Spleen (tissue), 11 donors: ENCODE results near the gene LRCH1. TPM values are rescaled to one million over a fixed set of nuclear protein-coding genes. Genes with fewer than 3 reads are reported as not detected.
"Not testable (repeated sequence)": the region's sequence is repeated elsewhere in the genome, so short reads cannot be mapped to it uniquely, and the experiment has no call there.

ENCODE experiments used
- DNase-seq: peaks from one replicate; pipeline ENCODE4 v3.0.0-alpha.2; 2020
- H3K27ac ChIP-seq, 8 donors: fragments of 200-600 bp; sonication (generic) in 7 of 8; 1 replicate in 4 of 8; 2 replicates in 4 of 8; pipeline versions ENCODE4 v1.5.0 to v1.8.0; 2016 to 2021; ENCODE audit warnings: inconsistent platforms in 4 of 8, mild to moderate bottlenecking in 4 of 8, moderate library complexity in 1 of 8
- H3K27me3 ChIP-seq, 7 donors: fragments of 200-600 bp; sonication (generic) in 6 of 7; replicated peaks in 1 of 7; 1 replicate in 4 of 7; 2 replicates in 3 of 7; pipeline versions ENCODE4 v1.5.0 to v1.8.0; 2016 to 2021; ENCODE audit warnings: inconsistent platforms in 3 of 7, mild to moderate bottlenecking in 1 of 7
- H3K36me3 ChIP-seq, 6 donors: fragments of 200-600 bp; sonication (generic) in 5 of 6; 1 replicate in 4 of 6; 2 replicates in 2 of 6; pipeline versions ENCODE4 v1.5.0 to v1.8.0; 2016 to 2021; ENCODE audit warnings: inconsistent platforms in 2 of 6
- H3K4me1 ChIP-seq, 6 donors: fragments of 200-600 bp; sonication (generic) in 5 of 6; 1 replicate in 3 of 6; 2 replicates in 3 of 6; pipeline versions ENCODE4 v1.5.0 to v1.8.0; 2016 to 2021; ENCODE audit warnings: inconsistent platforms in 3 of 6
- H3K4me3 ChIP-seq, 8 donors: fragments of 200-600 bp; sonication (generic) in 7 of 8; 1 replicate in 4 of 8; 2 replicates in 4 of 8; pipeline versions ENCODE4 v1.5.0 to v1.8.0; 2016 to 2021; ENCODE audit warnings: inconsistent platforms in 4 of 8, mild to moderate bottlenecking in 4 of 8, moderate library complexity in 2 of 8
- H3K9me3 ChIP-seq, 8 donors: fragments of 200-600 bp; sonication (generic) in 7 of 8; 1 replicate in 4 of 8; 2 replicates in 4 of 8; pipeline versions ENCODE4 v1.5.0 to v1.8.0; 2016 to 2021; ENCODE audit warnings: inconsistent platforms in 4 of 8
- CTCF ChIP-seq, 11 experiments: fragments of 200-600 bp in 7 of 11; fragments of 450-650 bp in 4 of 11; sonication (generic) in 4 of 11; IDR thresholded peaks in 8 of 11; conservative IDR thresholded peaks in 3 of 11; 1 replicate in 7 of 11; 2 replicates in 4 of 11; pipeline versions ENCODE4 v1.4.0 to v1.8.0; 2016 to 2021; ENCODE audit warnings: antibody characterized with exemption in 11 of 11, inconsistent platforms in 4 of 11, mild to moderate bottlenecking in 1 of 11
- POLR2A ChIP-seq, 3 donors: fragments of 450-650 bp; IDR thresholded peaks; one replicate each; pipeline ENCODE4 v1.5.1; 2017; ENCODE audit warnings: antibody characterized with exemption in 3 of 3, mild to moderate bottlenecking in 1 of 3
- POLR2AphosphoS5 ChIP-seq, 3 donors: sonication (generic); formaldehyde crosslinking; IDR thresholded peaks; one replicate each; pipeline ENCODE4 v1.5.1; 2017; ENCODE audit warnings: antibody characterized with exemption in 3 of 3
- WGBS, 5 donors: extraction: QIAGEN DNeasy Blood & Tissue Kit in 3 of 5; methylation state at CpG; one replicate each; pipeline versions ENCODE4 v1.1.5 to v1.1.7; 2013 to 2018; 5-methylcytosine and 5-hydroxymethylcytosine counted together
- intact Hi-C: fragments of 100-400 bp; cut with DNase I; formaldehyde crosslinking; loops from one replicate; pipeline ENCODE4 v1.15.0; 2023; ENCODE audit warnings: low total_unique reads
- polyA plus RNA-seq, 3 donors: library from polyadenylated mRNA; stranded (reverse); fragments of 200-250 nt; gene quantifications; one replicate each; pipeline ENCODE4 v1.2.1, GENCODE V29; 2013
- total RNA-seq, 7 donors: library from RNA; depleted of rRNA in 3 of 7; stranded (reverse); fragments of >200 nt in 3 of 7; fragmentation: NEBNext Ultra II Directional in 4 of 7; extraction: Animal tissue kit (Norgen Biotek cat#: 25700) in 4 of 7; gene quantifications; one replicate each; pipeline versions ENCODE4 v1.1.0 to v1.2.1, GENCODE V29; 2016 to 2021
- donor health status: healthy with polysubstance abuse.
- donor health status: DM: no; HTN: no; CAD: no; lungs with moderate emphysema.
- donor health status: DM: no; HTN: no; CAD: no.
- donor health status: Bipolar disorder and iron deficiency.
- donor health status: healthy.
- donor health status: DM: no; HTN: no; CAD: no.
- donor health status: DM: yes; HTN: yes; CAD: no.

Gene LRCH1
- total and polyA plus RNA-seq, 10 donors, result 7.4 to 41.6 (median 34.6) TPM

GRCh38 chr13:46753917-46754316 is 200.9 kb downstream of the LRCH1 start:
- TF ChIP-seq CTCF (IDR thresholded peaks at IDR 0.05 in 8 of 11, conservative IDR thresholded peaks at IDR 0.05 in 3 of 11), result no peak
- no peak for TF ChIP-seq POLR2AphosphoS5 (IDR thresholded peaks at IDR 0.05)
- no peak for TF ChIP-seq POLR2A (IDR thresholded peaks at IDR 0.05)
- H3K4me1 ChIP-seq, result peaks cover 12 to 44% (median 25%) of the 10 kb centered on the region in 6 donors
- H3K36me3 ChIP-seq, result peaks cover 0 to 40% (median 15%) of the 10 kb centered on the region in 6 donors
- H3K4me3 ChIP-seq, result no peak overlapping the region
- no peak overlapping the region for H3K27ac ChIP-seq
- no peaks in the 10 kb centered on the region for H3K9me3 ChIP-seq
- no peak for DNase-seq
- intact Hi-C loops, result no loop called here
- 84 to 91% (median 85%) methylated on average over 6 of the region's 6 CpGs for WGBS, 5 donors
- H3K27me3 ChIP-seq, result peaks cover 0 to 3% (median 0%) of the 10 kb centered on the region in 7 donors

GRCh38 chr13:46754812-46755211 is 201.8 kb downstream of the LRCH1 start:
- peaks cover 0 to 31% (median 9%) of the 10 kb centered on the region in 6 donors for H3K36me3 ChIP-seq
- intact Hi-C loops, result no loop called here
- H3K4me3 ChIP-seq, result no peak overlapping the region
- peaks cover 0 to 3% (median 0%) of the 10 kb centered on the region in 7 donors for H3K27me3 ChIP-seq
- TF ChIP-seq POLR2AphosphoS5 (IDR thresholded peaks at IDR 0.05) (no peak), CTCF (IDR thresholded peaks at IDR 0.05 in 8 of 11, conservative IDR thresholded peaks at IDR 0.05 in 3 of 11) (no peak), POLR2A (IDR thresholded peaks at IDR 0.05) (no peak)
- no peak overlapping the region for H3K27ac ChIP-seq
- H3K9me3 ChIP-seq, result no peaks in the 10 kb centered on the region
- DNase-seq, result no peak
- H3K4me1 ChIP-seq, result peaks cover 12 to 51% (median 25%) of the 10 kb centered on the region in 6 donors

GRCh38 chr13:46755508-46755907 is 202.5 kb downstream of the LRCH1 start:
- H3K27ac ChIP-seq, intact Hi-C loops, H3K9me3 ChIP-seq, H3K27me3 ChIP-seq, DNase-seq, H3K4me3 ChIP-seq: not testable (repeated sequence)
- WGBS, 5 donors, result 43 to 100% (median 96%) methylated on average over 1 to 4 of the region's 5 CpGs; no CpG with 5 or more reads in 1 of the 5 donors
- peaks cover 12 to 51% (median 27%) of the 10 kb centered on the region in 6 donors for H3K4me1 ChIP-seq
- H3K36me3 ChIP-seq, result peaks cover 0 to 24% (median 5%) of the 10 kb centered on the region in 6 donors

- no peak for DNase-seq
- WGBS, 5 donors, result 34 to 51% (median 46%) methylated on average over 4 of the region's 4 CpGs
- peaks cover 6 to 39% (median 16%) of the 10 kb centered on the region in 6 donors for H3K4me1 ChIP-seq
- no peak overlapping the region for H3K4me3 ChIP-seq
- H3K27ac ChIP-seq, result no peak overlapping the region
- H3K9me3 ChIP-seq, result no peaks in the 10 kb centered on the region
- H3K36me3 ChIP-seq, result peaks cover 0 to 13% (median 0%) of the 10 kb centered on the region in 6 donors
- H3K27me3 ChIP-seq, result peaks cover 0 to 3% (median 0%) of the 10 kb centered on the region in 7 donors
- intact Hi-C loops, result no loop called here
- TF ChIP-seq CTCF (IDR thresholded peaks at IDR 0.05 in 8 of 11, conservative IDR thresholded peaks at IDR 0.05 in 3 of 11), result no peak
- no peak for TF ChIP-seq POLR2A (IDR thresholded peaks at IDR 0.05)
- TF ChIP-seq POLR2AphosphoS5 (IDR thresholded peaks at IDR 0.05), result no peak
Observed at GRCh38 chr13:46756977-46757376, 204.0 kb downstream of the LRCH1 start.

GRCh38 chr13:46757640-46758039 is 204.7 kb downstream of the LRCH1 start:
- Histone ChIP-seq H3K27ac (no peak overlapping the region), H3K4me3 (no peak overlapping the region), H3K4me1 (peaks cover 0 to 32% (median 10%) of the 10 kb centered on the region in 6 donors), H3K27me3 (peaks cover 0 to 3% (median 0%) of the 10 kb centered on the region in 7 donors), H3K9me3 (no peaks in the 10 kb centered on the region), H3K36me3 (peaks cover 0 to 9% (median 0%) of the 10 kb centered on the region in 6 donors)
- intact Hi-C loops, result no loop called here
- 67 to 81% (median 75%) methylated on average over 3 of the region's 3 CpGs for WGBS, 5 donors
- no peak for TF ChIP-seq POLR2A (IDR thresholded peaks at IDR 0.05)
- no peak for TF ChIP-seq CTCF (IDR thresholded peaks at IDR 0.05 in 8 of 11, conservative IDR thresholded peaks at IDR 0.05 in 3 of 11)
- no peak for TF ChIP-seq POLR2AphosphoS5 (IDR thresholded peaks at IDR 0.05)
- DNase-seq, result no peak
